ENCODE measurements around the gene USP47. TPM values are rescaled to one million over a fixed set of nuclear protein-coding genes. Genes with fewer than 3 reads are reported as not detected.

The USP47 gene
- total and polyA plus RNA-seq, 2 of the 8 experiments (the other 6 are each of a cell fraction or from before 2014, with no cell fraction given), result 4.2 to 21.3 TPM

GRCh38 chr11:11978792-11979487, 137.2 kb downstream of the USP47 start:
- H3K36me3 ChIP-seq (ENCODE audit: control insufficient read depth in 2 of 4, insufficient read depth in 4 of 4, low read length in 3 of 4), result no peaks in the 10 kb centered on the region
- no peak overlapping the region for H2BK12ac ChIP-seq (ENCODE audit: low read depth, low read length)
- no peaks in the 10 kb centered on the region for H3K9me3 ChIP-seq (ENCODE audit: insufficient read depth in 2 of 2, low read depth in 1 of 2, low read length in 1 of 2)
- no peak overlapping the region for H2AK5ac ChIP-seq (ENCODE audit: low read depth, low read length)
- H3K56ac ChIP-seq (replicated peaks; ENCODE audit: insufficient read length, low read depth, low read length), result peak overlapping the region; percentile 4
- H2BK15ac ChIP-seq (ENCODE audit: low read length), result no peak overlapping the region
- no peak overlapping the region for H4K5ac ChIP-seq (ENCODE audit: insufficient read length, low read depth, low read length)
- TF ChIP-seq TBP (IDR thresholded peaks at IDR 0.05; ENCODE audit: low read depth, low read length) (no peak), SIX5 (IDR thresholded peaks at IDR 0.05; ENCODE audit: low read depth, low read length) (no peak), RFX5 (IDR thresholded peaks at IDR 0.05; ENCODE audit: borderline replicate concordance, low read depth, low read length) (no peak), EZH2 (IDR thresholded peaks at IDR 0.05; ENCODE audit: low read depth, low read length, severe bottlenecking) (no peak), BACH1 (IDR thresholded peaks at IDR 0.05; ENCODE audit: low read length) (no peak), TCF12 (IDR thresholded peaks at IDR 0.05; ENCODE audit: low read depth, low read length) (no peak)
- H3K79me1 ChIP-seq (ENCODE audit: low read depth, low read length), result no peaks in the 10 kb centered on the region
- no peak overlapping the region for H4K91ac ChIP-seq (replicated peaks; ENCODE audit: insufficient read length, low read length)
- no peak overlapping the region for H3K4ac ChIP-seq (replicated peaks; ENCODE audit: insufficient read length, low read depth, low read length)
- no peak overlapping the region for H2BK20ac ChIP-seq (ENCODE audit: low read length)
- no peak overlapping the region for H2BK120ac ChIP-seq (replicated peaks; ENCODE audit: low read depth, low read length)
- FAIRE-seq (no peak), DNase-seq (ENCODE audit: low read depth in 1 of 2, low spot score in 2 of 2) (peak in 1 of 2 experiments; percentile 41)
- no peak overlapping the region for H3K27ac ChIP-seq (ENCODE audit: low read depth, low read length)
- no peaks in the 10 kb centered on the region for H3K23me2 ChIP-seq (ENCODE audit: low read depth, low read length)
- H3K4me3 ChIP-seq (ENCODE audit: extremely low read depth in 1 of 4, insufficient read depth in 2 of 4, low read depth in 3 of 4, low read length in 4 of 4), result no peak overlapping the region
- no peak overlapping the region for H3K9ac ChIP-seq (replicated peaks in 1 of 4; ENCODE audit: extremely low read depth in 1 of 4, low read depth in 3 of 4, low read length in 3 of 4)
- H4K8ac ChIP-seq (ENCODE audit: extremely low read depth, insufficient read depth, low read length), result no peak overlapping the region
- no peak overlapping the region for H3K4me2 ChIP-seq (ENCODE audit: insufficient read depth in 1 of 2, low read depth in 2 of 2, low read length in 2 of 2)
- 88% methylated on average over 13 of the region's 13 CpGs; no CpG with 5 or more reads in 1 of the 2 experiments for WGBS, 2 experiments (ENCODE audit: extremely low coverage in 1 of 2, insufficient coverage in 1 of 2, insufficient read length in 1 of 2, insufficient replicate concordance in 2 of 2, low coverage in 1 of 2, low lambda C conversion rate in 2 of 2, missing lambda C conversion rate in 1 of 2)
- no peaks in the 10 kb centered on the region for H3K27me3 ChIP-seq (replicated peaks in 1 of 4; ENCODE audit: control insufficient read depth in 3 of 4, extremely low read depth in 1 of 4, insufficient read depth in 3 of 4, low read length in 3 of 4)
- H2AFZ ChIP-seq (ENCODE audit: low read length), result no peak overlapping the region
- no peak overlapping the region for H2BK5ac ChIP-seq (ENCODE audit: low read depth, low read length)
- H3K23ac ChIP-seq (ENCODE audit: insufficient read length), result no peak overlapping the region
- peaks cover 0 to 3% (median 2%) of the 10 kb centered on the region in 4 experiments; a peak in 4 of 7 replicates for H3K4me1 ChIP-seq (replicated peaks in 1 of 4; ENCODE audit: control insufficient read depth in 3 of 4, insufficient read depth in 4 of 4, low read length in 3 of 4)
- H3K79me2 ChIP-seq (ENCODE audit: control insufficient read depth in 1 of 2, insufficient read depth in 2 of 2, low read length in 2 of 2), result no peaks in the 10 kb centered on the region
- H3K14ac ChIP-seq (ENCODE audit: insufficient read length), result no peak overlapping the region
- H3K18ac ChIP-seq (ENCODE audit: extremely low read depth, low read length), result no peak overlapping the region
- ChIA-PET POLR2A (ENCODE audit: partially characterized antibody) (no interaction called here), CTCF (ENCODE audit: partially characterized antibody) (interaction anchor here (0.8 to 5.4 kb wide), 9 partner anchors 12 to 258 kb away, joined by 3 to 63 read pairs (median 3); no protein-coding TSS in a partner anchor)
- H4K20me1 ChIP-seq (replicated peaks in 1 of 2; ENCODE audit: control insufficient read depth in 1 of 2, insufficient read depth in 2 of 2, low read length in 2 of 2), result no peaks in the 10 kb centered on the region
